Breast epithelium (tissue), 4 donors: ENCODE results near the gene OGDHL. TPM values are rescaled to one million over a fixed set of nuclear protein-coding genes. Genes with fewer than 3 reads are reported as not detected.

Source experiments
- DNase-seq, 2 donors: peaks; one replicate each; pipeline ENCODE4 v3.0.0-alpha.2; 2019; ENCODE audit warnings: low spot score in 2 of 2
- H3K27ac ChIP-seq, 2 donors: fragments of 200-600 bp; sonication (generic) in 1 of 2; one replicate each; pipeline ENCODE4 v1.5.1; 2016 to 2019; ENCODE audit warnings: mild to moderate bottlenecking in 1 of 2
- H3K27me3 ChIP-seq, 2 donors: fragments of 200-600 bp; sonication (generic) in 1 of 2; one replicate each; pipeline versions ENCODE4 v1.5.1 to v1.6.0; 2017 to 2019; ENCODE audit warnings: control low read depth in 1 of 2, mild to moderate bottlenecking in 1 of 2
- H3K36me3 ChIP-seq: fragments of 200-600 bp; one replicate; pipeline ENCODE4 v1.5.1; 2019
- H3K4me1 ChIP-seq, 2 donors: fragments of 200-600 bp; sonication (generic); one replicate each; pipeline ENCODE4 v1.5.1; 2016 to 2019; ENCODE audit warnings: control low read depth in 1 of 2
- H3K4me3 ChIP-seq, 3 donors: fragments of 200-600 bp; sonication (generic); 1 replicate in 2 of 3; 2 replicates in 1 of 3; pipeline ENCODE4 v1.5.1; 2016 to 2019; ENCODE audit warnings: mild to moderate bottlenecking in 3 of 3, moderate library complexity in 2 of 3
- H3K9me3 ChIP-seq, 2 donors: fragments of 200-600 bp; sonication (generic) in 1 of 2; one replicate each; pipeline ENCODE4 v1.5.1; 2016 to 2019; ENCODE audit warnings: control low read depth in 1 of 2
- POLR2A ChIP-seq: fragments of 450-650 bp; IDR thresholded peaks from one replicate; pipeline ENCODE4 v1.6.1; 2016; ENCODE audit warnings: antibody characterized with exemption, mild to moderate bottlenecking, moderate library complexity
- POLR2AphosphoS5 ChIP-seq, 3 donors: sonication (generic); formaldehyde crosslinking; IDR thresholded peaks; one replicate each; pipeline ENCODE4 v1.6.1; 2017; ENCODE audit warnings: antibody characterized with exemption in 3 of 3
- intact Hi-C: fragments of 100-400 bp; cut with DNase I; formaldehyde crosslinking; loops from one replicate; pipeline ENCODE4 v1.15.1; 2023; ENCODE audit warnings: low total_unique reads
- total RNA-seq, 3 donors: library from RNA; depleted of rRNA; stranded (reverse); fragments of >200 nt; gene quantifications; one replicate each; pipeline ENCODE4 v1.1.0, GENCODE V29; 2016
- TF ChIP-seq, protein P1 (sequence below), 3 donors: fragments of 450-650 bp; IDR thresholded peaks; one replicate each; pipeline ENCODE4 v1.5.1; 2016 to 2017; ENCODE audit warnings: antibody characterized with exemption in 3 of 3, mild to moderate bottlenecking in 3 of 3, moderate library complexity in 3 of 3

OGDHL gene
- total RNA-seq, 3 donors from 2014 or later, result not detected

DNA sequence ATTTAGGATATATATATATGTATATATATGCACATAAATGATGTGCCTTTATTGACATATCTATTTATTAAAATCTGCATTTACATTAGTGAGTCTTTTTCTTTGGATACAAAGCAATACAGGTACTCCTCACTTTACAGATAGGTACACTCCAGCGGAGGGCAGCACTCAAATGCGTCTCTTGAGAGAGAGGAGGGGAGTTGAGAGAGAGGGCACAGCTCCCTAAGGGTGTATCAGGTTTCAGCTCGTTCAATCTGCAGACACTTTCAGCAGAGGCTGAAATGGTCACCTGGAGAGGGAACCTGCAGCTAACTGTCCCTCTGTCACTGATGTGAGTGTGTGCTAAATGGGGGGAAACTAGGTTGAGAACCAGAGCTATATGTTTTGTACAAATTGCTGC lies 61.1 kb downstream of the OGDHL start:
- intact Hi-C loops, result no loop called here
- TF ChIP-seq POLR2AphosphoS5 (IDR thresholded peaks at IDR 0.05) (no peak), POLR2A (no peak)
- TF ChIP-seq, protein P1, sequence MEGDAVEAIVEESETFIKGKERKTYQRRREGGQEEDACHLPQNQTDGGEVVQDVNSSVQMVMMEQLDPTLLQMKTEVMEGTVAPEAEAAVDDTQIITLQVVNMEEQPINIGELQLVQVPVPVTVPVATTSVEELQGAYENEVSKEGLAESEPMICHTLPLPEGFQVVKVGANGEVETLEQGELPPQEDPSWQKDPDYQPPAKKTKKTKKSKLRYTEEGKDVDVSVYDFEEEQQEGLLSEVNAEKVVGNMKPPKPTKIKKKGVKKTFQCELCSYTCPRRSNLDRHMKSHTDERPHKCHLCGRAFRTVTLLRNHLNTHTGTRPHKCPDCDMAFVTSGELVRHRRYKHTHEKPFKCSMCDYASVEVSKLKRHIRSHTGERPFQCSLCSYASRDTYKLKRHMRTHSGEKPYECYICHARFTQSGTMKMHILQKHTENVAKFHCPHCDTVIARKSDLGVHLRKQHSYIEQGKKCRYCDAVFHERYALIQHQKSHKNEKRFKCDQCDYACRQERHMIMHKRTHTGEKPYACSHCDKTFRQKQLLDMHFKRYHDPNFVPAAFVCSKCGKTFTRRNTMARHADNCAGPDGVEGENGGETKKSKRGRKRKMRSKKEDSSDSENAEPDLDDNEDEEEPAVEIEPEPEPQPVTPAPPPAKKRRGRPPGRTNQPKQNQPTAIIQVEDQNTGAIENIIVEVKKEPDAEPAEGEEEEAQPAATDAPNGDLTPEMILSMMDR (IDR thresholded peaks at IDR 0.05), result no peak

DNA sequence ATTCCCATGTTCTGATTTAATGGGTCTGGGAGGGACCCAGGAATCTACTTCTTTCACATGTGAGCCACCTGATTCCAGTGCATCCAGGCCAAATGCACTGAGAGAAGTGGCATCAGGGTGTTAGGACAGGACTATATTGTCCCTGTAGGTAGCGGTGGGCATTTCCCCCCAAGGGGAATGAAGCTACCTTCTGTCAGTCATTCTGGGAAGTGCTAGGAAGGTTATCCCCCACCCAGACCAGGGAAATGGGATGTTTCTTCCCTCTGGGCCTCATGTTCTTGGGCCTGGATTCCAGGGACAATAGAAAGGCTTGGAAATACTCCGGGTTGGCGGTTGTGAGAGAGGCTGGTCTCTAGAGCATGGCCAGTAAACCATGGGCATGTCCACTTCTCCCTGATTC lies 61.9 kb downstream of the OGDHL start:
- H3K4me1 ChIP-seq, result no peaks in the 10 kb centered on the region
- TF ChIP-seq POLR2AphosphoS5 (IDR thresholded peaks at IDR 0.05), result no peak
- TF ChIP-seq, protein P1 (IDR thresholded peaks at IDR 0.05), result no peak
- TF ChIP-seq POLR2A, result no peak
- no peak for DNase-seq
- no peaks in the 10 kb centered on the region for H3K36me3 ChIP-seq
- intact Hi-C loops, result no loop called here
- H3K27me3 ChIP-seq, result peaks cover 0 to 5% of the 10 kb centered on the region in 2 donors
- H3K4me3 ChIP-seq, result no peak overlapping the region
- H3K9me3 ChIP-seq, result no peaks in the 10 kb centered on the region
- no peak overlapping the region for H3K27ac ChIP-seq

More for the DNA sequence above, 61.1 kb downstream of the OGDHL start:
- Histone ChIP-seq H3K9me3 (no peaks in the 10 kb centered on the region), H3K27ac (no peak overlapping the region), H3K27me3 (peaks cover 0 to 3% of the 10 kb centered on the region in 2 donors), H3K36me3 (no peaks in the 10 kb centered on the region), H3K4me1 (no peaks in the 10 kb centered on the region), H3K4me3 (no peak overlapping the region)
- no peak for DNase-seq

DNA sequence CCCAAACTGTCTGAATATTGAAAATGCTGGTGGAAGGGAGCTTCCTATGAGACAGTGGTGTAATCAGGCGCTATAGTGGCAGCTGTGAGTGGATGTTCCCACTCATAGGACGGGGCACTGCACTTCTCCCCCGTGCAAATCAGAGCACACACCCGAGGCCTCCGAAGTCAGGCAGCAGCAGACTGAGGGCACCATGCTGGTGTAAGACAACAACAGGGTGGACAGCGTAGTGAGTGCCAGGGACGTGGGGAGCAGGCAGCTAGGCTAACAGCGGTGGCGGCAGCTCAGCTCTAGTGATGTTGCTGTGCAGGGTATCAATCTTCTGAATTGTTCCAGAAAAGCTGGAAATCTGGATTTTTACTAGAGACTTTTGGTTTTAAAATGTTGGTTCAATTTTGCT lies 63.4 kb downstream of the OGDHL start:
- Histone ChIP-seq H3K27me3 (peaks cover 0 to 12% of the 10 kb centered on the region in 2 donors), H3K36me3 (no peaks in the 10 kb centered on the region), H3K4me1 (no peaks in the 10 kb centered on the region), H3K9me3 (no peaks in the 10 kb centered on the region), H3K4me3 (no peak overlapping the region), H3K27ac (no peak overlapping the region)
- no peak for DNase-seq
- intact Hi-C loops, result no loop called here
- no peak for TF ChIP-seq POLR2AphosphoS5 (IDR thresholded peaks at IDR 0.05)
- TF ChIP-seq, protein P1 (IDR thresholded peaks at IDR 0.05), result no peak

DNA sequence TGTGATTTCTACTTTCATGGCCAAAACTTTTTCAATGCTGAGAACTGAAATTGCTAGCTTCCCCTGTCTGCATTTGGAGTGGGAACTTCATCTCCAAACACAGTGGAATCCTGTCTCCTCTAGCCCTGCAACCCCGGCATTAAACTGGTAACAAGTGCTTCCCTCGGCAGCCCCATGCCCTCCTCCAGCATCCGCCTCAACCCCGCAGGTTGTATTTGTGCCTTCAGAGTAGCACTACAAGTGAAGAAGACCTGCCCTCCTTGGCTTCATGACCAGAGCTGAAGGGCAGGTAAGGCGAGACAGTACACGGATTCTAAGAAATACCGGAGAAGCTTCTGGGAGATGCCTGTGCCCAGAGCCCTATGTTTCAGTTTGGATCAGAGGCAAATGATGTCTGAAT lies 65.8 kb downstream of the OGDHL start:
- Histone ChIP-seq H3K27me3 (peaks cover 0 to 25% of the 10 kb centered on the region in 2 donors), H3K9me3 (no peaks in the 10 kb centered on the region), H3K27ac (no peak overlapping the region), H3K4me3 (no peak overlapping the region), H3K4me1 (no peaks in the 10 kb centered on the region), H3K36me3 (no peaks in the 10 kb centered on the region)
- intact Hi-C loops, result no loop called here
- no peak for DNase-seq
- TF ChIP-seq POLR2AphosphoS5 (IDR thresholded peaks at IDR 0.05) (no peak), POLR2A (no peak)

DNA sequence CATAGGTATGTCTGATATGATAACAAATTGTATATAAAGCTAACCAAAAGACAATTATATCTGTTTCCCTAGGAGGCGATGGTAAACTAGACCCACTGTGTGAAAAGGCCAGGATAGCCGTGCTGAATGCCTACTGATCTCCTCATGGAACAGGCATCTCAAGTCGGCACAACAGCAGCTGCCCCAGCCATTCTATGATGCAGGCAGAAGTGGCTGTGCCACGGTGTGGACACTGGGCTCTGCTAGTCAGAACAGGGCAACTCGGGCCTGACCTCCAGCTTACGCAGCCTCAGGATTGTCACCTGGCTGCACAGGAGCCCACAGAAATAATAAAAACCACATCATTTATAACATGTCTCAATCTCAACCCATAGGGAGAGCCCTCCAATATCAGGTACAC lies 67.7 kb downstream of the OGDHL start:
- Histone ChIP-seq H3K9me3 (no peaks in the 10 kb centered on the region), H3K36me3 (no peaks in the 10 kb centered on the region), H3K27me3 (peaks cover 0 to 25% of the 10 kb centered on the region in 2 donors), H3K4me1 (no peaks in the 10 kb centered on the region), H3K4me3 (no peak overlapping the region), H3K27ac (no peak overlapping the region)
- TF ChIP-seq POLR2A, result no peak
- TF ChIP-seq POLR2AphosphoS5 (IDR thresholded peaks at IDR 0.05), result no peak
- no peak for DNase-seq
- intact Hi-C loops, result no loop called here

DNA sequence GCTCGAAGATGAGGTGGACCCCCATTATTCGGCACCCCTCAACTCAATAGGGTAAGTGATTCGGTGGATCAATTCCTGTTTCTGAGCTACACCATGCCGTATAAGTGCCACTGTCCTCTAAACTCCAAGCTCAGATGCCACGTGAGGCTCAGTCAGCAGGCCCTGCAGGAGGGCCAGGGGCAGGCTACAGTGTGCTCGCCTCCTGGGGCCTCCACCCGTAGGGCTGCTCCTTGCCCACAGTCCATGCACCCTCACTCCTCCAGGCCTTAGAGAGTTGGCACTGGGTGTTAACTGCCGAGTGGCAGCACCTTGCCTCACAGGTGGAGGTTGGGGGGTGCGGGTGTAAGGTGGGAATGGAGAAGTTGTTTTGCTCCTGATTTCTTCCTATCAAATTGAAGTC lies 70.5 kb downstream of the OGDHL start:
- Histone ChIP-seq H3K9me3 (peaks cover 0 to 6% of the 10 kb centered on the region in 2 donors), H3K27me3 (peaks cover 0 to 46% of the 10 kb centered on the region in 2 donors), H3K36me3 (no peaks in the 10 kb centered on the region), H3K4me3 (no peak overlapping the region), H3K27ac (no peak overlapping the region), H3K4me1 (no peaks in the 10 kb centered on the region)
- TF ChIP-seq POLR2AphosphoS5 (IDR thresholded peaks at IDR 0.05), result no peak
- TF ChIP-seq, protein P1 (IDR thresholded peaks at IDR 0.05), result no peak
- TF ChIP-seq POLR2A, result no peak
- intact Hi-C loops, result no loop called here
- DNase-seq, result no peak
